Aorta (tissue), 4 donors: ENCODE measurements around the gene NOC3L. TPM values are rescaled to one million over a fixed set of nuclear protein-coding genes. Genes with fewer than 3 reads are reported as not detected.

Source experiments
- polyA plus RNA-seq, 2 donors: library from polyadenylated mRNA; stranded (reverse); fragments of 200-250 nt; gene quantifications; one replicate each; pipeline ENCODE4 v1.2.3, GENCODE V29; 2013
- total RNA-seq, 2 donors: library from RNA; stranded (reverse); fragmentation: NEBNext Ultra II Directional; extraction: Animal tissue kit (Norgen Biotek cat#: 25700); gene quantifications; one replicate each; pipeline ENCODE4 v1.2.1, GENCODE V29; 2021
- donor health status: healthy with polysubstance abuse.
- donor health status: Bipolar disorder and iron deficiency.
- donor health status: DM: no; HTN: no; CAD: no.
- donor health status: DM: yes; HTN: yes; CAD: no.

The NOC3L gene
- total and polyA plus RNA-seq, 4 donors, result 3.6 to 17.6 (median 10.7) TPM

Other genes with a start within 250 kb of the NOC3L start
- gene TBC1D12, start 39.6 kb upstream of the NOC3L start, total RNA-seq, result 10 to 100 TPM; 10.9 to 20.4 TPM
- gene TBC1D12, start 39.6 kb upstream of the NOC3L start, polyA plus RNA-seq, result 1 to 10 TPM; 4.1 to 6.6 TPM
- 10 to 100 TPM in 1 of 2 donors, 1 to 10 TPM in 1; 3.7 to 10.8 TPM for gene HELLS, start 182.8 kb upstream of the NOC3L start, total RNA-seq
- gene HELLS, start 182.8 kb upstream of the NOC3L start, polyA plus RNA-seq, result 1 to 10 TPM in 1 of 2 donors, under 1 TPM in 1; 0.88 to 1.1 TPM